ENCODE measurements around the gene ZNF205. TPM values are rescaled to one million over a fixed set of nuclear protein-coding genes. Genes with fewer than 3 reads are reported as not detected.

Gene ZNF205
- total RNA-seq, 1 donor from 2014 or later: 5.6 TPM

DNA sequence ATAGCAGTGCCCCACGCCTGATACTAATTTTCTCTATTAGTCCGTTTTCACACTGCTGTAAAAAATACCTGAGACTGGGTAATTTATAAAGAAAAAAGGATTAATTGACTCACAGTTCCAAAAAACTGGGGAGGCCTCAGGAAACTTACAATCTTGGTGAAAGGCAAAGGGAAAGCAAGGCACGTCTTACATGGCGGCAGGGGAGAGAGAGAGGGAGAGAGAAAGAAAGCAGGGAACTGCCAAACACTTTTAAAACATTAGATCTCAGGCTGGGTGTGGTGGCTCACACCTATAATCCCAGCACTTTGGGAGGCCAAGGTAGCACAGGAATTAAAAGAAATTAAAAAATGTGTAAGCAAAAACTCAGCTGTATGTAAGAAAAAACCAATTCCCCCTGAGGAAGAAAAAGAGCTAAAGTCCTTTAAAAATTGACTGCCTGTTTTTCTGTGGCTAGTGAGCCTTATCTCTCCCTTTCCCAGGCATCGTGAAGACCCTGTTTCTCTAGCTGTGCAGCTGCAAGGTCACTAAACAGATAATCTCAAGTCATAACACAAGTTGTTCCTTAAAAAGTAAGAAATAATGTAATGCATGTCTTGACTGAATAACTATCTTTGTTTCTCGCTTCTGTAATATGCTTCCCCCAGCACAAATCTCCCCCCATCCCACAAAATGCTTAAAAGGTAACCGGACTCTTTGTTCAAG is 27.3 kb upstream of the ZNF205 start:
- ATAC-seq: no peak

DNA sequence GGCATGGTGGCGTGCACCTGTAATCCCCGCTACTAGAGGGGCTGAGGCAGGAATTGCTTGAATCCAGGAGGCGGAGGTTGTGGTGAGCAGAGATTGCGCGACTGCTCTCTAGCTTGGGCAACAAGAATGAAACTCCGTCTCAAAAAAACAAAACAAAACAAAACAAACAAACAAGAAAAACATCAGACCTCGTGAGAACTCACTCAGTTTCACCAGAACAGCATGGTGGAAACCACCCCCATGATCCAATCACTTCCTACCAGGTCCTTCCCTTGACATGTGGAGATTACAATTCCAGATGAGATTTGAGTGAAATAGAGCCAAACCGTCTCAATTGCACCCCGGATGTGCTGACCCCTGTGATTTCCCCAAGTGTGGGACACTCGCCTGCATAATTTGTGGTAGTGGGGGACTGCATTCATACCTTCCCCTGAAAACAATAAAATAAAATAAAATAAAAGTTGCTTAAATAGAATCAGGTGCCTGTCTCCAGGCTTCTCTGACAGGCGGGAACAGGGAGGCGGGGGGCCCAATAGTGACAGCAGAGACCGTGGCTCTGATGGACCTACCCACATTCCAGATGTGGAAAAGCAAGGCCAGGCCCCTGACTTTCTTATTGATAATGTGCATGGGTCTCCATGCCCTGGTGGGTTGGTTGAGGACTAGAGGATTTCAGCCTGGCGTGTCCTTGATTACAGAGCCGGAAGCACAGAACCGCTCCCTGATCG is 26.4 kb upstream of the ZNF205 start:
- ATAC-seq: no peak

DNA sequence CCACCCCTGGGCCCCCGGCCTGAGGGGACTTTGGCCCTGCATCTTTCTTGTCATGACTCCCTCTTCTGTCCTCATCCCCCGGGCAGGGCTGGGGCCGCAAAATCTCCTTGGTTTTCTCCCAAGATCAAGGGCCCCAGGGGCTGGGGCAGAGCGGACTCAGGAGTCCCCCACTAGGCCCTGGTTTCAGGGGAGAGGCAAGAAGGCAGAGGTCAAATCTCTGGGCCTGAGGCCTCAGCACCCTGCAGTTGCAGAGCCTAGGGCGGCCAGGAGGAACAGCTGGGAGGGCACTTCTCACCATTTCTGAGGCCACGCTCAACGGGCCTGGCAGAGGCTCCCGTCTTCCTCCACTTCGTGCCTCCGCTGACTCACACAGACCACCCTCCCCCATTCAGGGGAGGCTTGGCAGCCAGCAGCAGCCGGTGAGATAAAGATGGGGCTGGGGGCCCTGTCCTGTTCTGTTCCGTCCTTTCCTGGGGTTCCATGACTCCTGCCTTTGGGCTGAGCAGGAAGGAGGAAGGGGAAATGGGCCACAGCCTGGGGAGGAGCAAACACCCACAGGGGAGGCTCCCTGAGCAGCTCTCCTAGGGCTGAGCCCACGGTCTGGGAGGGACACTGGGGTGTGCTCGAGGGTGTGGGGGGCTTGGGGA is 25.7 kb upstream of the ZNF205 start:
- peak; percentile 46 for ATAC-seq

DNA sequence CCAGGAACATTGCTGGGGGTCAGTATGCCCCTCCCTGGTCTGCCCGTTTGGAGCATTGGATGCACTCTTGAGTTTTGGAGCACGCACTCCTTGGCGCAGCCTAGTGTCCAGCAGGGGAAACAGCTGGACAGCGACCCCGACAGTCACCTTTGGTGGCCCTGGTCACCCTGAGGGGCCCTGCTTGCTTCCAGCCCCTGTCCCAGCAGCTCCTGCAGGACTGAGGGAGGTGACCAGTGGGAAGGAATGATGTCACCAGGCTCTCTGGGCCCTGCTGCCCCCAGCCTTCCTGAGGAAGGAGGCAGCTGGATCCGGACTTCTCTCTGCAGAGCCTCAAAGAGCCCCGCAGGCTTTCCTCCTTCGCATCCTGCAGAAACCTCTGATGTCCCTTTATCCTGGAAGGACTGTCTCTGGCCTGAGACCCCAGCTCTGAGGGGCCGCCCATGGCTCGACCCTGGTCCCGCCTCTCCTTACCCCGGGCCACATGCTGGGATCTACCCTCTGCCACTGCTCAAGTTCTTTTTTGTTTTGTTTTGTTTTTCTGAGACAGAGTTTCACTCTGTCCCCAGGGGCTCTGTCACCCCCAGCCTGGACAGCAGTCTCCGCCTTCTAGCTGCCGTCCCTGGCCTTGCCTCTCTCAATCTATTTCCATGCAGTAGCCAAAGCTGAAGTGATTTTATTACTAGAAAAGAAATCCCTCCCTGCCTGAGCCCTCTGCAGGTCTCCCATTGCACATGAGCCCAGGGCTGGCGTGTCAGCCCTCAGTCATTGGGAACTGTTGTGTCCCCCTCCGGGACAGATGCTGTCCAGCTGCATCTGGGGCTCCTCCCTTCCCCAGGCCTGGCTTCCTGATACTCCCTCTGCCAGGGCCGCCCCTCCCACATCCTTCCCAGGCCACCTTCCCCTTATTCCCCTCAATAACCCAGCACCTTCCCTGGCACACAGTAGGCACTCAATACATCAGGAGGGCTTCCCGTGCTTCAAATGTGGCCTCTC is 24.8 kb upstream of the ZNF205 start:
- ATAC-seq: peak; percentile 54

DNA sequence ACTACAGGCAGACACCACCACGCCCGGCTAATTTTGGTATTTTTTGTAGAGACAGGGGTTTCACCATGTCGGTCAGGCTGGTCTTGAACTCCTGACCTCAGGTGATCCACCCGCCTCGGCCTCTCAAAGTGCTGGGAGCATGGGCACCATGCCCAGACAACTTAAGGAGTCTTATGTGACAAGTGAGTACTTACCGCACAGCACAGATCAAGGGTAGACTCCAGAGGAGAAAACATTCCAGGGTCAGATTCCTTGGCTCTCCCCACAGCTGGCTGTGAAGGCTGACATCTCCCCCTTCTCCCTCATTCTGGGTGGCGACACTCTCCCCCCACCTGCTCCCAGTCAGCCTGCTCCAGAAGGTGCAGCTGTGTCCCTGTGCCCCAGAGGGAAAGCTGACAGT is 23.9 kb upstream of the ZNF205 start:
- ATAC-seq: no peak

GRCh38 chr16:3088925-3089716 is 23.3 kb upstream of the ZNF205 start:
- no peak for ATAC-seq

GRCh38 chr16:3089717-3090592 is 22.4 kb upstream of the ZNF205 start:
- ATAC-seq: no peak

GRCh38 chr16:3091551-3091950 is 20.8 kb upstream of the ZNF205 start:
- no peak for ATAC-seq

DNA sequence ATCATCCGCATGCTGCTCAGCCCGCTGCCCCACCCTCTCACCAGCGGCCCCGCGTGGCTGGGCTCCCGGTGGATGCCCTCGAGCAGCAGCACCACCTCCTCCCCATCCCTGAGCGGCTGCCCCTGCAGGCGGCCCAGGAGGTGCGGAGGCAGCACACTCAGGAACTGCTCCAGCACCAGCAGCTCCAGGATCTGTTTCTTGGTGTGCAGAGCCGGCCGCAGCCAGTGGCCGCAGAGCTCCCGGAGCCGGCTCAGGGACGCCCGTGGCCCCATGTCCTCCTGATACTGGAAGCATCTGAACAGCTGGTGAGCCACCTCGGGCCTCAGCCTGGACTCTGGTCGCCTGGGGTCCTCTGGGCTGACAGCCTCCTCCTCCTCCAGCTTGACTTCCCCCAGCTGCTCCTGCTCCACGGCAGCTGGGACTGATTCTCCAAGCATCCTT is 19.9 kb upstream of the ZNF205 start:
- no peak for ATAC-seq

DNA sequence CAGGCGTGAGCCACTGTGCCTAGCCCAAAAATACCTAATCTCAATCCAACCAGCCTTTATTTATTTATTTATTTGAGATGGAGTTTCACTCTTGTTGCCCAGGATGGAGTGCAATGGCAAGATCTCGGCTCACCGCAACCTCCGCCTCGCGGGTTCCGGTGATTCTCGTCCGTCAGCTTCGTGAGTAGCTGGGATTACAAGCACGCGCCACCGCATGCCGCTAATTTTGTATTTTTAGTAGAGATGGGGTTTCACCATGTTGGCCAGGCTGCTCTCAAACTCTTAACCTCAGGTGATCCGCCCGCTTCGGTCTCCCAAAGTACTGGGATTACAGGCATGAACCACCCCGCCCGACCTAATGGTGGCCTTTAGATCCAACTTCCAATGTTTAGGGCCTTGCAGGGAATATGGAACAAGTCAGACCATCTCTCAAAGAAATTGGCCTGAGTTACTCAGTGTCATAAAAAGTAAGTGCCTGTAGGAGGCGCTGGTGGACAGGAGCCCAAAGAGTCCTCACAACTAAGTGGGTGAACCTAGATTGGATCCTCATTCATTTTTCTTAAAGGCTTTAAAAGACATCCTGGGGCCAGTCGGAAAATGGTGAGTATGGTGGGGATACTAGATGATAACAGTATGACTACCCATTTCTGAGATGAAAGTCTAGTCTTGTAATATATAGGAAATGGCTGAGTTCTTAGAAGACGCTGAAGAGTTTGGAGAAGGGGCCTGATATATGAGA is 17.9 kb upstream of the ZNF205 start:
- ATAC-seq: peak; percentile 27

DNA sequence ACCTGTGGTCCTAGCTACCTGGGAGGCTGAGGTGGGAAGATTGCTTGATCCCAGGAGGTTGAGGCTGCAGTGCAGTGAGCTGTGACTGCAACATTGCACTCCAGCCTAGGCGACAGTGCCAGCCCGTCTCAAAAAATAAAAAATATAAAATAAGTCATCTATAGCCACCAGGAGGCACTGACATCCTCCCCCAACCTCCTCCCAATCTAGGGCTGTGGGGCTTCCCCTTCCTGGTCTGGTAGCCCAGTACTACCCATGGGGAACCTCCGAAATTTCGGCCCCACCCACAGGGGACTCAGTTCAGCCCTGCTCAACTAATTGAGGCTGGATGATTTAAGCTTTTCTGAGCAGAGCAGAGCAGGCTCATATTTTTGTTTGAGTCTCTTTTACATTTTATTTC is 16.5 kb upstream of the ZNF205 start:
- ATAC-seq: no peak

GRCh38 chr16:3096362-3096761 is 16.0 kb upstream of the ZNF205 start:
- no peak for ATAC-seq

- ATAC-seq: no peak
Observed at GRCh38 chr16:3097266-3097665, 15.1 kb upstream of the ZNF205 start.

GRCh38 chr16:3098459-3099394 is 13.7 kb upstream of the ZNF205 start, which contains the start of gene ZSCAN10:
ZSCAN10 (minus strand) TSS chr16:3099294; CDS start chr16:3092937, 6,357 bp downstream.
- no peak for ATAC-seq

DNA sequence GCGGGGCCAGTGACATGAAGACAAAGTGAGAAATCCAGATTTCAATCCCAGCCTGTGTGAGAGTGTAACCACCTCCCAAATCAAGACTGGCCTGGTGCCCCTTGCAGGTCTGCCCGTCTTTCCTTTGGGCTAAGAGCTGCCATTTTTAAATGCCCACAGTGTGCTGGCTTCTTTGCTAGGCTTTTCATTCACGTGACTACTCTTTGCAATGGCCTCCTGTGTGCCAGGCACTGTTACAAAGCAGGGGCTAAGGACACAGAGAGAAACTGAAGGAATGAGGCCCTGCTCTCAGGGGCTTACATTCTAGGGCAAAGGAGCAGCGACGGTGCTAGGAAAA is 13.0 kb upstream of the ZNF205 start:
- no peak for ATAC-seq

DNA sequence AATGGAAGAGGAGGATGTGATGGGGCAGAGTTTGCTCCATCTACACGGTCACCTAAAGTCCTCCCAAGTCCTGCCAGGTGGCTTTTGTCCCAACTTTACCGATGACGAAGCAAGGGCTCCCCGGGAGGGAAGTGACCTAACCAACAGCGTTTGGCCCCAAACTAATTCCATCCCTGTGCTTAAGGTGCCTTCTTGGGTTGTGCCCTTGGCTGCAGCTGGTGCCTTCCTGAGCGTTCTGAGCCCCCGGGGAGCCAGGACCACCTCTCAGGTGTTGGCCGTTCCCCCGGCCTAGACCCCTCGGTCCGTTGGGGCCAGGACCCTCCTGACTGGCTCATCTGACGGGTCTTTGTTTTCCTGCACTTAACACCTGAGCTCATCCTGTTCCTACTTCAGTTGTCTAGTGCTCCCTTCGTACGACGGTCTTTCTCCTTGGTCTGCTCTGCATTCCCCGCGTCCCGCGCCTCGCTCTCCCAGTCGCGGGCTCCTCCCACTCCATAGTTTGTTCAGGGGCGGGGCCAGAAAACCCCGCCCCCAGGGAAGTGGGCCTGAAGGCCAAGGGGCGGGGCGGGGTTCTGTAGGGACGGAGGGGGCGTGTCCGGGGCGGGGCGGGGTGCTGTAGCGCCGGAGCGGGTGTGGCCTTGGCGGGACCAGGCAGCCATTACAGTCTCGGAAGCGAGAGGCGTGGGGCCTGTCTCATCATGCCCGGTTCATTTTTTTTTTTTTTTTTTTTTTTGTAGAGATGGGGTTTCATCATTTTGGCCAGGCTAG is 12.5 kb upstream of the ZNF205 start:
- ATAC-seq: peak; percentile 96

GRCh38 chr16:3101018-3101840 is 11.2 kb upstream of the ZNF205 start:
- ATAC-seq: no peak
